Endothelial cell of umbilical vein (primary cell): ENCODE measurements around the gene CDHR5. TPM values are rescaled to one million over a fixed set of nuclear protein-coding genes. Genes with fewer than 3 reads are reported as not detected.
A peak's percentile ranks its signal among the peaks of the same experiment; 100 is the strongest.

Experiments
- BruUV-seq: library from RNA; stranded (reverse); fragments of 400-500 nt; replicated peaks from 2 replicates; lab custom pipeline; 2021; lab: Mats Ljungman, UMichigan
- CTCF ChIA-PET: fragments of 300-600, 350-600 bp; sonication (Branson Sonifier 250); formaldehyde crosslinking; loops from one replicate; lab custom pipeline; 2021; ENCODE audit warnings: antibody characterized with exemption, inconsistent platforms; lab: Charles Lee
- POLR2A ChIA-PET: fragments of 300-600, 350-600 bp; sonication (Branson Sonifier 250); formaldehyde crosslinking; loops from one replicate; lab custom pipeline; 2021; ENCODE audit warnings: antibody characterized with exemption, inconsistent platforms; lab: Charles Lee
- DNase-seq: peaks from one replicate; pipeline ENCODE4 v3.0.0-alpha.2; 2011; ENCODE audit warnings: low read depth, low spot score
- FAIRE-seq: peaks from 2 replicates; lab custom pipeline; 2011; peaks lifted over from hg19 to GRCh38; lab: Jason Lieb, UNC
- H2AFZ ChIP-seq: 2 replicates; pipeline ENCODE4 v1.6.0; 2012; ENCODE audit warnings: low read depth, low read length, control low read depth, inconsistent platforms
- H3K27ac ChIP-seq: 2 replicates; pipeline ENCODE4 v1.5.1; 2011; ENCODE audit warnings: low read depth, mild to moderate bottlenecking, control low read depth, low read length, moderate library complexity; ENCODE audit not compliant: insufficient read depth
- H3K27me3 ChIP-seq, 2 experiments: 2 replicates each; pipeline versions ENCODE4 v1.6.0 to v1.6.1; 2011; ENCODE audit warnings: low read length in 2 of 2, mixed read lengths in 1 of 2; ENCODE audit not compliant: control insufficient read depth in 2 of 2, insufficient read depth in 2 of 2
- H3K36me3 ChIP-seq, 2 experiments: 2 replicates in 1 of 2; 3 replicates in 1 of 2; pipeline ENCODE4 v1.5.1; 2011; ENCODE audit warnings: low read length in 2 of 2, mild to moderate bottlenecking in 1 of 2, moderate library complexity in 1 of 2; ENCODE audit not compliant: control insufficient read depth in 2 of 2, insufficient read depth in 2 of 2; ENCODE audit errors: extremely low read depth in 1 of 2
- H3K4me1 ChIP-seq: 3 replicates; pipeline ENCODE4 v1.5.1; 2011; ENCODE audit warnings: mild to moderate bottlenecking, low read length; ENCODE audit not compliant: control insufficient read depth, insufficient read depth; ENCODE audit errors: extremely low read depth
- H3K4me2 ChIP-seq: 2 replicates; pipeline ENCODE4 v1.6.1; 2011; ENCODE audit warnings: low read length, control low read depth, mixed read lengths; ENCODE audit not compliant: insufficient read depth
- H3K4me3 ChIP-seq, 3 experiments: fragments of 200-600 bp in 1 of 3; sonication (generic), shearing (Covaris generic) in 1 of 3; replicated peaks in 1 of 3; 2 replicates each; pipeline ENCODE4 v1.5.1; 2011 to 2016; ENCODE audit warnings: control low read depth in 3 of 3, low read length in 3 of 3, mild to moderate bottlenecking in 2 of 3, inconsistent platforms in 1 of 3, low read depth in 1 of 3, moderate library complexity in 1 of 3; ENCODE audit not compliant: insufficient read depth in 1 of 3
- H3K79me2 ChIP-seq: 2 replicates; pipeline ENCODE4 v1.6.0; 2012; ENCODE audit warnings: low read length, inconsistent platforms; ENCODE audit not compliant: control insufficient read depth, insufficient read depth
- H3K9ac ChIP-seq: replicated peaks from 2 replicates; pipeline ENCODE3; 2011; ENCODE audit warnings: low read length, control low read depth; ENCODE audit not compliant: insufficient read depth; ENCODE audit errors: extremely low read depth
- H3K9me1 ChIP-seq: replicated peaks from 3 replicates; pipeline ENCODE4 v1.6.0; 2011; ENCODE audit warnings: mild to moderate bottlenecking, low read length; ENCODE audit not compliant: control insufficient read depth, insufficient read depth; ENCODE audit errors: extremely low read depth
- H3K9me3 ChIP-seq: replicated peaks from 2 replicates; pipeline ENCODE4 v1.5.1; 2012; ENCODE audit warnings: low read length, inconsistent platforms; ENCODE audit not compliant: control insufficient read depth, insufficient read depth
- H4K20me1 ChIP-seq: replicated peaks from 2 replicates; pipeline ENCODE3; 2011; ENCODE audit warnings: mild to moderate bottlenecking, low read length; ENCODE audit not compliant: control insufficient read depth, insufficient read depth; ENCODE audit errors: extremely low read depth
- EZH2 ChIP-seq: IDR thresholded peaks from 2 replicates; pipeline ENCODE4 v1.6.1; 2012; ENCODE audit warnings: borderline replicate concordance, low read depth, mild to moderate bottlenecking, moderate library complexity, low read length, inconsistent platforms; ENCODE audit not compliant: severe bottlenecking
- FOS ChIP-seq: IDR thresholded peaks from 2 replicates; pipeline ENCODE4 v1.6.1; 2011; ENCODE audit warnings: mild to moderate bottlenecking, low read length, moderate library complexity, borderline replicate concordance; ENCODE audit not compliant: insufficient read depth
- GATA2 ChIP-seq: IDR thresholded peaks from 2 replicates; pipeline ENCODE4 v1.7.0; 2011; ENCODE audit warnings: low read depth, mild to moderate bottlenecking, moderate library complexity, mixed read lengths, low read length; ENCODE audit not compliant: insufficient read length, insufficient read depth
- JUN ChIP-seq: IDR thresholded peaks from 2 replicates; pipeline ENCODE4 v1.6.1; 2011; ENCODE audit warnings: borderline replicate concordance, low read depth; ENCODE audit not compliant: insufficient read length, insufficient read depth
- MYC ChIP-seq: IDR thresholded peaks from one replicate; pipeline ENCODE4 v1.6.1; 2011; ENCODE audit warnings: mild to moderate bottlenecking, low read depth, low read length
- POLR2A ChIP-seq: IDR thresholded peaks from 2 replicates; pipeline ENCODE4 v1.6.1; 2012; ENCODE audit warnings: low read depth, mild to moderate bottlenecking, control low read depth, low read length
- POLR2AphosphoS5 ChIP-seq: IDR thresholded peaks from 2 replicates; pipeline ENCODE4 v1.6.1; 2012; ENCODE audit warnings: low read depth, mild to moderate bottlenecking, control low read depth, low read length, moderate library complexity; ENCODE audit not compliant: insufficient read depth
- dilution Hi-C: fragments of 300-500 bp; cut with MboI; formaldehyde crosslinking; loops from one replicate; pipeline ENCODE4 v1.15.0; 2019; ENCODE audit warnings: low sequenced_read_pairs; ENCODE audit not compliant: extremely low pct_ligation_motif_present
- intact Hi-C: fragments of 100-400 bp; cut with micrococcal nuclease; formaldehyde crosslinking; loops from one replicate; pipeline ENCODE4 v1.10.0; 2022
- polyA plus RNA-seq, 4 experiments: library from polyadenylated mRNA; depleted of rRNA in 3 of 4; stranded (reverse) in 3 of 4; unstranded in 1 of 4; fragments of >200 nt; gene quantifications; 2 replicates each; pipeline versions ENCODE4 v1.2.1 to v1.2.3, GENCODE V29; 2011 to 2012; ENCODE audit warnings: missing spikeins in 1 of 4
- total RNA-seq: library from RNA; stranded (reverse); gene quantifications from 2 replicates; pipeline ENCODE4 v1.2.3, GENCODE V29; 2021
- TF ChIP-seq, protein P1 (sequence below): IDR thresholded peaks from 2 replicates; pipeline ENCODE4 v1.6.1; 2011; ENCODE audit not compliant: insufficient read depth, insufficient read length
- TF ChIP-seq, protein P2 (sequence below), 2 donors: IDR thresholded peaks; 1 replicate in 1 of 2; 2 replicates in 1 of 2; pipeline ENCODE4 v1.5.1; 2011; ENCODE audit warnings: low read length in 2 of 2, mild to moderate bottlenecking in 2 of 2, moderate library complexity in 2 of 2, control low read depth in 1 of 2, inconsistent platforms in 1 of 2, low read depth in 1 of 2; ENCODE audit not compliant: insufficient read depth in 1 of 2; ENCODE audit errors: extremely low read depth in 1 of 2

The CDHR5 gene
- total and polyA plus RNA-seq, 2 donors (not counting 3 experiments of a cell fraction or from before 2014, with no cell fraction given): not detected

DNA sequence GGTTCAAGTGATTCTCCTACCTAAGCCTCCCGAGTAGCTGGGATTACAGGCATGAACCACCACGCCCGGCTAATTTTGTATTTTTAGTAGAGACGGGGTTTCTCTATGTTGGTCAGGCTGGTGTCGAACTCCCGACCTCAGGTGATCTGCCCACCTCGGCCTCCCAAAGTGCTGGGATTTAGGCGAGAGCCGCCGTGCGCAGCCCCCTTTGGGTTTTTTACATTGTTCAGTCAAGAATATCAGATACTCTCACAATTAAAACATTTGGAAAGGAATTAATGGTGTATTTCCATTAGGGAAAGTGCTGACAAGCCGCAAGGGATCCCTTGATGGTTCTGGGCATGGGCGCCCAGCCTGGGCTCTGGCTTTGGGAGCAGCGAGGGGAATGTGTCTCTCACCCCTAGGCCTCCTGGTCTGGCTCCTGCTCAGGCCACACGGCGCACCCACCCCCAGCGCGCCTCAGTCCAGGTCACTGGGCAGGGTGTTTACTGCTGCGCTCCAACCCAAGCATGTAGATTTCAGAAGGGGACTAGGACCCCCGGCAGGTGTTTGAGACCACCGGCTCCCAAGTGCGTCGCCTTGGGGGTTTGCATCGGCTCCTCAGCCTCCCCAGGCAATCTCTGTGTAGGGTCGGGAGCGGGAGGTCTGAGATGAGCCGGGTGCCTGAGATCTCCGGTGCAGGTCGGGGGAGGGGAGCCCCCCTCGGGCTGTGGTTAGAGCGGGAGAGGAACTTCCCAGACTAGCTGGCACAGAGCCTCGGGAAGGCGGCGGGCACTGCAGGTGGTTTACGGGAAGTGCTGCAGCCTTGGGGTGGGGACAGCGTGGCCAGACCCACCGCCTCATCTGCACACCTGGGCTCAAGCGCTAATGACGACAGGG, 8.2 kb downstream of the CDHR5 start:
- no peaks in the 10 kb centered on the region for H3K9me3 ChIP-seq
- no peak overlapping the region for H3K27ac ChIP-seq
- no peak overlapping the region for H2AFZ ChIP-seq
- POLR2A ChIA-PET: no interaction called here
- H3K9ac ChIP-seq: no peak overlapping the region
- peaks cover 3 to 16% of the 10 kb centered on the region in 2 experiments for H3K36me3 ChIP-seq
- no peak for FAIRE-seq
- H3K4me1 ChIP-seq: peaks cover 6% of the 10 kb centered on the region
- TF ChIP-seq POLR2AphosphoS5: no peak
- TF ChIP-seq JUN: no peak
- no peak for TF ChIP-seq GATA2
- no peak for TF ChIP-seq FOS
- TF ChIP-seq, protein P1, sequence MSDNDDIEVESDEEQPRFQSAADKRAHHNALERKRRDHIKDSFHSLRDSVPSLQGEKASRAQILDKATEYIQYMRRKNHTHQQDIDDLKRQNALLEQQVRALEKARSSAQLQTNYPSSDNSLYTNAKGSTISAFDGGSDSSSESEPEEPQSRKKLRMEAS: no peak
- TF ChIP-seq, protein P2, sequence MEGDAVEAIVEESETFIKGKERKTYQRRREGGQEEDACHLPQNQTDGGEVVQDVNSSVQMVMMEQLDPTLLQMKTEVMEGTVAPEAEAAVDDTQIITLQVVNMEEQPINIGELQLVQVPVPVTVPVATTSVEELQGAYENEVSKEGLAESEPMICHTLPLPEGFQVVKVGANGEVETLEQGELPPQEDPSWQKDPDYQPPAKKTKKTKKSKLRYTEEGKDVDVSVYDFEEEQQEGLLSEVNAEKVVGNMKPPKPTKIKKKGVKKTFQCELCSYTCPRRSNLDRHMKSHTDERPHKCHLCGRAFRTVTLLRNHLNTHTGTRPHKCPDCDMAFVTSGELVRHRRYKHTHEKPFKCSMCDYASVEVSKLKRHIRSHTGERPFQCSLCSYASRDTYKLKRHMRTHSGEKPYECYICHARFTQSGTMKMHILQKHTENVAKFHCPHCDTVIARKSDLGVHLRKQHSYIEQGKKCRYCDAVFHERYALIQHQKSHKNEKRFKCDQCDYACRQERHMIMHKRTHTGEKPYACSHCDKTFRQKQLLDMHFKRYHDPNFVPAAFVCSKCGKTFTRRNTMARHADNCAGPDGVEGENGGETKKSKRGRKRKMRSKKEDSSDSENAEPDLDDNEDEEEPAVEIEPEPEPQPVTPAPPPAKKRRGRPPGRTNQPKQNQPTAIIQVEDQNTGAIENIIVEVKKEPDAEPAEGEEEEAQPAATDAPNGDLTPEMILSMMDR (IDR thresholded peaks at IDR 0.05; ENCODE audit: extremely low read depth in 1 of 2, insufficient read depth in 1 of 2, low read depth in 1 of 2, low read length in 2 of 2): no peak
- no peak for TF ChIP-seq MYC
- no peak for TF ChIP-seq EZH2
- TF ChIP-seq POLR2A: no peak
- H4K20me1 ChIP-seq: no peaks in the 10 kb centered on the region
- no TSS peak for BruUV-seq
- dilution Hi-C loops (no loop called here), intact Hi-C loops (no loop called here)
- H3K27me3 ChIP-seq: no peaks in the 10 kb centered on the region
- H3K79me2 ChIP-seq: no peaks in the 10 kb centered on the region
- H3K4me2 ChIP-seq: peak overlapping the region; percentile 22
- no peaks in the 10 kb centered on the region for H3K9me1 ChIP-seq
- peak overlapping the region in 1 of 3 experiments; percentile 77 for H3K4me3 ChIP-seq
- no peak for DNase-seq
- CTCF ChIA-PET: no interaction called here
